Astrocyte of the hippocampus (primary cell): ENCODE results near the gene KIF18B.

Experiments
- DNase-seq: peaks from one replicate; pipeline ENCODE4 v3.0.0; 2011; ENCODE audit warnings: low read depth, low spot score

KIF18B gene

GRCh38 chr17:44947461-44948314, at the start of gene KIF18B:
Gene KIF18B (minus strand): TSS chr17:44947773. CDS start chr17:44936344, 11,429 bp downstream.
- DNase-seq = peak; percentile 96

- DNase-seq = no peak
Observed at GRCh38 chr17:44996304-44996703, 48.7 kb upstream of the KIF18B start.

DNA sequence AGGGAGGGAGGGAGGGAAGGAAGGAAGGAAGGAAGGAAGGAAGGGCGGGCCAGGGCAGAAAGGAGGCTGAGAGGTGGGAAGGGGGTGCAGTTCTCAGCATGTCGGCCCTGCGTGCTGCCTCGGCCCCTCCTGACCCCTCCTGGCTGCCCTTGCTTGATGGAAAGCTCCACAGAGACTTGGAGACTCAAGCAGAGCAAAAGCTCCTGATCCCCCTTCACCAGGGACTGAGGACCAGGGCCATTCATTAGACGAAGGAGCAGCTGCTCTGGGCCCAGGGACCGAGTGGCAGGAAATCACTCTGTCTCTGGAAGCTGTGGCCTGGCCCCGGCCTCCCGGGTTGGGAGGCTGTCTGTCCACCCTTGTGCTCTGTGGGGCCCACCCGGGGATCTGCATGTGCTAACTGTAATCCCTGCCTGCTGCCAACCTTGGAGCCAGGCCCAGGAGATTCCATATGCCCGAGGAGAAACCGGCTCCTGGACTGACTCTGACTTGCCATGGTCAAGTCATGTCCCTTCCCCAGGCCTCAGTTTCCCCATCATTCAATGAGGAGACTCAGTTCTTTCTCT, 47.9 kb upstream of the KIF18B start:
- no peak for DNase-seq

DNA sequence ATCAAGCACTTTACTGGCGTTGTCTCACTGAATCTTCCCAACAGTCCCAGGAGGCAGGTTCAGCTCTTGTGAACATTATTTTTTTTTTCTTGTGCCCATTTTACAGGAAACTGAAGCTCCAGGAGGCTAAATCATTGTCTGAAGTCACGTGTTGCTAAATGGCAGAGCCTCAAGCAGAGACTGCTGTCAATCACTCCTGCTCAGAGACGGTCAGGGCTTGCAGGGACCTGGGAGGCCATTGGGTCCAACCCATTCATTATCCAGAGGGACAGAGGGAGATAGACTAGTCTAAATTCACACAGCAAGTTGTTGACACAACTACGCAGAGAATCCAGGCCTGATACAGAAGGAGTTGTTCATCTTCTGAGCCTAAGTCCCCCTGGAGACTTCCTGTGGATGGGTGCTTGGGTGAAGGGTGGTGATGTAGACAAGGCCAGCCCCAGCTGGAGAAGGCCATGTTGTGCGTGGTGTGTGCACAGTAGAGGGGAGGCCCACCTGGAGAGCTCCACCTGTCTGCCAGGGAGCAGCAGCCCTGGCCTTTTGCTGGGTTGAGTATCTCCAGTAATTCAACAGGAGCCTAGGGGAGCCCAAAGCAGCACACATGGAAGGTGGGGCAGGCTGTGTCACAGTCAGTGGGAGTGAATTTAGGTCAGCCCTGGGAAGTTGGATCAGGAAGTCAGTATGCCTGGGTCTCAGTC, 44.8 kb upstream of the KIF18B start:
- no peak for DNase-seq

GRCh38 chr17:44990994-44991393, 43.4 kb upstream of the KIF18B start:
- no peak for DNase-seq

GRCh38 chr17:44989552-44990138, 42.1 kb upstream of the KIF18B start:
- DNase-seq = no peak

DNA sequence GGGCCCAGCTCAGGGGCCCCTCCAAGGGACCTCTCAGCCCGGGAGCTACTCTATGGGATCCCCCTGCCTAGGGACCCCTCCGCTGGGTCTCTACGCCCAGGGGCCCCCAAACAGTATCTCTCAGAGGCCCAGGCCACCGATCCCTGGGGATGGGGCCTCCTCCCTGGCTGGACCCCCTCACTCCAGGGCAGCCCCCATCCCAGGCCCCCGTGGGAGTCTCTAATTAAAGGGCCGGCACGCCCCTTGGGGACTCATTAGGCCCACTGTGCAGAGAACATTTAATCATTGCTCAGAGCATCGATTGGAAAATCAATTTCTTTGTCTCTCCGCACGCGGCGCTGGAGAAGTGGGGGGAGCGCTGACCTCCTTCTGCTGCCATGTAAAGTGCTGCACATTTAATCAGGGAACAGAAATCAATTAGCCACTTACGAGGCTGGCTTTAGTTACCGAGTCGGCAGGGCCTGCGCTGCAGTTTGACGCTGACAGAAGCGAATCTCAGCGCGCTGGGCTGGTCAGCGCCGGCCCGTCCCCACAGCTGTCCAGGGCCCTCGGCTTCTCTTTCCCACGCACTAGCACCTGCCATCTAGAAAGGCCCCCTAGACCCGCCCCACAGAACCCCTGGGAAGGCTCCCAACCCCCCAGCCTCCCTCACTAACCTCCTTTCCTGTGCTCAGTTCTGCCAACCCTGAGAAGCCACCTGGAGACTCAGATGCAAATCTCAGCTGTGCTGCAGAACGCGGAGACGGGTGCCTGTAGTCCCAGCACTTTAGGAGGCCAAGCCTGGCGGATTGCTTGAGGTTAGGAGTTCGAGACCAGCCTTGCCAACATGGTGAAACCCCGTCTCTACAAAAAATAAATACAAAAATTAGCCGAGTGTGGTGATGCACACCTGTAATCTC, 40.7 kb upstream of the KIF18B start:
- no peak for DNase-seq

DNA sequence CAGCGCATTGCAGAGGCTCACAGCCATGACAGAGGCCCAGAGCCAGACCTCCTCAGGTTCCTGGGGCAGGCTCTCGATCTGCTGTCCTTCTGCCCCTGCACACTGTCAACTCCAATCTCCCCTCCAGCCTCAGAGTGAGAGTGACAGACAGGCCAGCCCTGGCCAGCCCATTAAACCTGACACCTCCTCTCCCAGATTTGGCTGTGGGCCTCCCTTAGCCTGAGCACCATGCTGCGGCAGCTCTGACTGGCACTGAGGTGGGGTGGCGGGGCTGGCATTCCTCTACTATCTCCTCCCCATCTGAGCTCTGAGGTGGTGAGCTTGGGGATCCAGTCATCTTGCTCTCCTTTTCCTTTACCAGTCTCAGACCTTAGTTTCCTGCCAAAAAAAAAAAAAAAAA, 36.0 kb upstream of the KIF18B start:
- no peak for DNase-seq

DNA sequence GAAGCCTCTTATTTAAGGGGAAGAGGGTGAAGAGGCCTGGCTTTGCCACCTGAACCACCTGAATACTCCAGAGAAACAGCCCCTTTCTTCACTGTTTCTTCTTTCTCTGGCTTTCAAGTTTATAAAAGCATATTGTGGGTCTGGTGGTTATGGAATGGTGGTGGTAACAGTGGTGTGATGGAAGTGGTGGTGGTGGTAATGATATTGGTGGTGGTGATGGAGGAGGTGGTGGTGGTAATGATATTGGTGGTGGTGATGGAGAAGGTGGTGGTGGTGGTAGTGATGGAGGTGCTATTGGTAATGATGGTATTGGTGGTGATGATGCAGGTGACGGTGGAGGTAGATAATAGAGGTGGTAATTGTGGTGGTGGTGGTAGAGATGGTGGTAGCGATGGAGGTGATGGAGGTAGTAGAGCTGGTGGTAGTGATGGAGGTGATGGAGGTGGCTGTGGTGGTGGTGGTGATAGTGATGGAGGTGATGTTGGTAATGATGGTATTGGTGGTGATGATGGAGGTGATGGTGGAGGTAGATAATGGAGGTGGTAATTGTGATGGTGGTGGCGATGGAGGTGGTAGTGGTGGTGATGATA, 34.6 kb upstream of the KIF18B start:
- no peak for DNase-seq

GRCh38 chr17:44981221-44981968, 33.8 kb upstream of the KIF18B start:
- no peak for DNase-seq

DNA sequence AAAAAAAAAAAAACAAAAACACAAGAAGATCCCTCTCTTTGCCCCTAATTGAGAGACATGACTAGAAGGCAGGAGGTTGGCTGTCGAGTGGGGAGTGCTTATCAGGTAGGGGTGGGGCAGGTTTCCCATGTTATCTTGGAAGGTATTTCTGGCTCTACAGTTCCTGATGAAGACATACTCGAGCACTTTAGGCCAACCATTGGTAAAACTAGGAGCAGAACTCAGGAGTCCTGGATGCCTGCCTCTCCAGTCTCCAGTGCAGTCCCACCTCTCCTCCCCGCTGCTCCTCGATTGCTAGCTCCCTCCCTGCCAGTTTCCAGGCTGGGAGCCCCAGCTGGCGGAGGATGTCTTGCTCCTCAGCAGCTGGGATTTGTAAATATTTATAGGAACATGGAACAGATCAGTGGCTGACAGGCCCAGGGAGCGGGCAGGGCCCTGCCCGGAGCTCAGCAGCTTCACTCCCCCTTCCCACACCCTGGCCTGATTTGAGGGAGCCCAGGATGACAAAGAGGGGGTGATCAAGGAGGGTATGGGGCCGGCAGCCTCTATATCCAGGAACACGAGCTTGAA, 31.9 kb upstream of the KIF18B start:
- DNase-seq = no peak

DNA sequence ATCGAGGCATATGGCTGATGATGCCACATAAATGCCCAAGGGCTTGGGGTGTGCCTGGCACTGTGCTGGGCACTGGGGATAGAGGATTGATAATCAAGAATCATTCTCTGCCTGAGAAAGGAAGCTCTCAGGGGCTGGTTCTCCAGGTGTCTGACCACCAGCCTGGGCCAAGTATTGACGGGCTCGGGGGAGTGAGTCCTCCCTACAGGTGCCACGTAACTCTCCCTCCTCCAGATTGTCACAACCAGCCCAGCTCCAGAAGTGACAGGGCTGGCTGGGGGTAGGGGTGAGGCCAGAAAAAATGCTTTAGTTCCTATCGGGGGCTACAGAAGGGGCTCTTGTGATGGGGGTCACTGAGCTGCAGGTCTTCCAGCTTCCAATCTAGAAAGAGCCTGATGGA, 31.2 kb upstream of the KIF18B start:
- DNase-seq = no peak

- DNase-seq = no peak
Observed at GRCh38 chr17:44977814-44978550, 30.4 kb upstream of the KIF18B start.

GRCh38 chr17:44977065-44977464, 29.5 kb upstream of the KIF18B start:
- no peak for DNase-seq

DNA sequence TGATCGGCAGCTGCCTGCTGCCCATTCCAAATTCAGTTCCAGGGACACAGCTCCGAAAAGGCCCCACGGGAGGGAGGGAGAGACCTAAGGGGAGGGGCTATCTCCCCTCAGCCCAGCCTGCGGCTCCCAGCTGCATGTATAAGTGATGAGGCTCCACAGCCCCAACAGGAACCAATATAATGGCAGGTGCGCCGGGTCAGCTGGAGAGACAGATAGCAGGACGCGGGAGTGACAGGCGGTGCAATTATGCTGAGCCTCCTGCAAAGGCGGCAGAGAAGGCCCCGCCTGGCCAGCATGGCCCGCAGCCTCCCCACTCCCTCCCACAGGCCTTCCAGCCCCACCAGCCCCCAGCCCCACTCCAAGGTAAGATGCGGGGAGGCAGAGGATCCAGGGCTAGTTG, 28.6 kb upstream of the KIF18B start:
- no peak for DNase-seq

- peak; percentile 66 for DNase-seq
Observed at GRCh38 chr17:44972953-44973352, 25.4 kb upstream of the KIF18B start.

GRCh38 chr17:44971776-44972483, 24.4 kb upstream of the KIF18B start:
- DNase-seq = peak; percentile 63

- peak; percentile 78 for DNase-seq
Observed at GRCh38 chr17:44970136-44970741, 22.7 kb upstream of the KIF18B start.
